GM19193 (cell line): Measurements from ENCODE around the gene MARCKS.

Source experiments
- POLR2A ChIP-seq: IDR thresholded peaks from 4 replicates; pipeline ENCODE4 v1.6.1; 2011; ENCODE audit not compliant: insufficient read depth, insufficient read length; ENCODE audit errors: extremely low read depth

Gene MARCKS

DNA sequence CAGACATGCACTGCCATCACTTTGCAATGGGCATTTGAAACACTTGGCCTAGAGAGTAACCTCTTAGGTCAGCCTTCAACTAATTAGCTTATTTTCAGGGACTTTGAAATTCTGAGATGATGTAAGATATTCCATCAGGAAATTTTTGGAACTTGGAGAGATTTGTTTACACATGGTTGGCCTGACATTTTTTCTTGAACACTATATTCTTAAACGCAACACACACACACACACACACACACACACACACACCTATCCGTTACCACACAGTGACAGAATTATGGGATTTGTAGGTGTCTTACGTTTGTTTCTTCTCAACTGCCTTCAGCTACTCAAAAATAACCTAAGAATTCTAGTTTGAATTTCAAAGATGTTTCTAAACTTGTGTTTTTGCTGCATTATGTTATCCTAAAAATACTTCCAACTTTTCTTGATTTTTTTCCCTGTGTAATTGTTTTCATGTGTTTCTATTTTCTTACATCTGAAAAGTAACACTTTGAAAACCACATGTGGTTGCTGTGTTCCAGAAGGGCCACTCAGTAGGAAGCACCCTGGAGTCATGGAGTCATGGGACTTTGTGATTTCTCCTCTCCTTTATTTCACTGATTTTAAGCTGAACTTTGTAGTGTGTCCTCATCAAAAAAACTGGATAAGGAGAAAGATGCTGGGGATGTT is 31.9 kb downstream of the MARCKS start:
- no peak for TF ChIP-seq POLR2A

DNA sequence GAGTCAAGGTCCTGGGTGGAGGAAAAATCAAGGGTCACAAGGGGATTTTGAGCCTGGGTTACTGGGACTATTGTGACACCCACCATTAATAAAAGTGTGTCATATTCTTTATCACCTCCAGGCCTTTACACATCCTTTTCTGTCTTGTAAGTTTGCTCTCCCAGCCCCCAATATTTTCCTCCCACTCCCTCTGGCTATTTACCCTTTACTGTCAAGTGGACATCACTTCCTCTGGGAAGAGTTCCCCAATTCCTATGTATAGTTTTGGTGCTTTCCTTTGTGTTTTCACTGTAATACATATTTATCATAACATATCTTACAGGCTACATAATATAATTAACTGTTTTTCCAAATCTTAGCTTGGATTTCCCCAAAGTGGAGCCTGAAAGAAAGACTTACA is 36.3 kb downstream of the MARCKS start:
- no peak for TF ChIP-seq POLR2A

DNA sequence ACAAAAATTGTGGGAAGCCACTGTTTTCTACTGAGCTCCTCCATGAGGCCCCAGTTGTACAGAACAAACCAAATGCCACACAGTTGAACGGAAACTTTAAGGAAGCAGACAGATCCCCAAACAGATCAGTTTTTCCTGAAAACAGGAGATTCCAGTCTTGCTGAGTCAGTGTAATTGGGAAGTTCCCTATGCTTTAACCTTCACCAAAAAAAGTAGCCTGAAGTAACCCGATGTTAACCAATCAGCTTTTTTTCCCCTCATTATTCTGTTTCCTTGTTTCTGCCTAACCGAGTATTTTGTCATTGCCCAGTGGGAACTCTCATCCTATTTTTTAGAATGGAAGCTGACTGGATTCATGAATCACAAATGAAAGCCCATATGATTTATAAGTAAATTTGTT is 36.7 kb downstream of the MARCKS start:
- TF ChIP-seq POLR2A: no peak

- TF ChIP-seq POLR2A: no peak
These were observed 37.8 kb downstream of the MARCKS start for GRCh38 chr6:113894712-113895674.

- TF ChIP-seq POLR2A: no peak
These were observed 44.3 kb downstream of the MARCKS start for GRCh38 chr6:113901482-113901881.

DNA sequence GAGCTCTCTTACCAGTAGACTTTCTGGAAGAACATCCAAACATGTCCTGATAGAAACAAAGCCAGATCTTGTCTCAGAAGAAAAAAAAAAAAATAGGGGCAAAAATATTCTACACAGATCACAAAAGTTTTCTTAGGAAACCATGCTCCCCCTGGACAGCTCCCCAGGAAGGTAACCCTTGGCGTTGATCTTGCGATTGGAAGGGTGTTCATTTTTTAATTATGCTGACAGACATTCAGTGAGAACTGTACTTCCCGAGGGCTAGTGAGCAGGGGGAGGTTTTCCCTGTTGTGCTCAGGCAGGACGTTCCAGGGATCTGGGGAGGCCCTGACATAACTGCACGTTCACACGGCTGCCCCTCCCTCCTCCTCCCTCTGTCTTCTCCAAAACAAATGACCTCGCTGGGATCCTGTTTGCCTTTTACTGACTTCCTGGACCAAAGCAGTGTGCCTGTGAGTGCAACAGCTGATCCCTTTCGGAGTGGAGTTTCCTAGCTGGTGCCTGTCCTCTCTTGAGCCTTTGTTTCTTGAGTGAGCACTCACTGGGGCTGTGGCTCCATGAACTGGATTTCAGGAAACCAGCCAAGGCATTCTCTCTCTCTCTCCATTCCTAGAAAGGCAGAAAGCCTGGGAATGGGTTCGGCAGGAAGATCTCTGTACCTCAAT is 46.7 kb downstream of the MARCKS start:
- TF ChIP-seq POLR2A: no peak

DNA sequence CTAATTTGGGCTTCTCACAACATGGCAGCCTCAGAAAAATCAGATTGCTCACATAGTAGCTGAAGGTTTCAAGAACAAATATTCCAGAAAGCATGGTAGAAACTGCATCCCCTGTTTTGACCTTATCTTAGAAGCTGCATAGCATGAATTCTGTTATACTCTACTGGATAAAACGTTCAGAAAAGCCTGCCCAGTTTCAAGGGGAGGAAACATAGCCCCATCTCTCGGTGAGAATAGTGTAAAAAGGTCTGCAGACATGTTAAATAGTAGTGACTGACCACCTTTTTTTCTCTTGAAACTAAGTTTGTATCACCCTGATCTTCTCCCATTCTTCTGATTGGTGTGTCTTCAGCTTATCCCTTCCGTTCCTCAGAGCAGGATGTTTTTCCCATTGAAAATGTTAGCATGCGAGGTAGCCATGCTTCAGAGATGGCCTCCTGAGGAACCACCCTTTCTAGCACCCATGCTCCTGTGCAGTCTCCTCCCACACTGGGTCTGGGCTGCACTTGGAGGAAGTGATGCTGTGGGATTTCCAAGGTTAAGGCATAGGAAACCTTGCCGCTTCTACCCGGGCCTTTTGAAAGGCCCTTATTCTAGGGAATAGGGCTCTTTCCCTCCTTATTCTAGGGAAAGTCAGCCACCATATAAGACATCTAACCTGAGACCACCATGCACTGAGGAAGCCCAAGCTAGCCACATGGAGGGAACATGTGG is 50.1 kb downstream of the MARCKS start:
- no peak for TF ChIP-seq POLR2A

DNA sequence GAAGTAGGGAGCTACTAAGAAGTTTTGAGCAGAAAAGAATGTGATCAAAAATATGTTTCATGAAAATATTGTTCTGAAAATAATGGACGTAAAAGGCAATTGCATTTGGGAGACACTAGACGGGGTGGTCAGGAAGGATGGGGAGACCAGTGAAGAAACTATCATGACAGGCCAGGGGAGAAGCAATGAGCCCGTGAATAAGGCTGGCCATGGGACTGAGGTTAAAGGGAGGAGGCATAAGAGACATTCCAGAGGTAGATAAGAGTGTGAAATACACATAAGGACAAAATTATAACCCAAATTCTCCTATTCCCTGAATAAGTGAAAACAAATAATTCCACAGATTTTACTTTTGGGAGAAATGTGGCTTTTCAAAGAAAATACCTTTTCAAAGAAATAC is 51.7 kb downstream of the MARCKS start:
- no peak for TF ChIP-seq POLR2A

DNA sequence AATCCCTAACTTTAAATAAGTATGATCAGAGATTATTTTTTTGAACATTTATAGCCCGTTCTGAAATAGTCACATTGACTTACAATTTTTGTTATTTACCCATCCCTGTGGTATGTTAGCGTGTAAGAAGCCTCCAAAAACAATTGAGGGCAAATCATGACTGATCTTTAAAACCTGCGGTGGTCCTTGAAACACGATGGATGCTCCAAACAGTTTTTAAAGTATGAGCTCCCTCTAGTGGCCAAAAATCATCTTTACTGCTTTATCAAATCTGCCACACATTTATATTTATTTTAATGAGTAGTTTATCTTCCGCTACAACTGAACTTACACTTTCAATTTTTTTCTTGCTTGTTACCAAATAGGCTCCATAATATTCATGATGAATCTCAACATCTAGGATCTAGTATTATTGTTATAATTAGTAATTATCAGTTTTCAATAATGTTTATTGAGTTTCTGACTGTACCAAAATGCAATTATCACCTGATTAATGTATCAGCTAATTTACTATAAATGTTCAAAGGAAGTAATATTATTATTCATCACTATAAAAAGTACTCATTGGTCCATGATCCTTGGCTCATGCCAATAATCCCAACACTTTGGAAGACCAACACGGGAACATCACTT is 52.2 kb downstream of the MARCKS start:
- no peak for TF ChIP-seq POLR2A
